ENCODE data around the gene PLXNB1.

Gene PLXNB1

DNA sequence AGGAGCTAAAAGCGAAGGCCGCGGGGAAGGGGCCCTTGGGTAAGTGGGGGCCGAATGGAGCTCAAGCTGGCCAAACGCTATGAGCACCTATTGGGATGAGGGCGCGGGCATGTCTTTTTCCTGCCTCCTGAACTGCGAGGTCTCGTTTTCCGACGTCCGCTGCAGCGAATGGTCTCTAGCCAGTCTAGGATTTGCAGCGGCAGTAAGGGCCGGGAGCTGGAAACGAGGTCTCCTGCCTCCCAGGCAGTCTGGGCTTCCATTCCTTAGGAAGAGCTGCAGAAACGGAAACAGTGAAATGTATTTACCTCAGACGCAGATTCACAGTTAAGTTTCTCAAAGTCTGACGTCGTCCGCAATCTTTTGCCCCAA, 10.7 kb upstream of the PLXNB1 start:
- Histone ChIP-seq H3K4me3 (ENCODE audit: low read depth in 1 of 2, low read length in 2 of 2) (peak overlapping the region; percentile 84 to 88), H3K36me3 (ENCODE audit: control insufficient read depth in 1 of 2, insufficient read depth in 2 of 2, low read length in 2 of 2) (peaks cover 0 to 22% of the 10 kb centered on the region in 2 donors), H3K9me3 (ENCODE audit: control insufficient read depth in 1 of 2, low read length in 2 of 2) (no peaks in the 10 kb centered on the region), H3K27me3 (ENCODE audit: low read depth, low read length) (no peaks in the 10 kb centered on the region), H3K27ac (ENCODE audit: low read length) (peak overlapping the region; percentile 90), H3K4me1 (ENCODE audit: control insufficient read depth in 1 of 2, insufficient read depth in 2 of 2, low read length in 2 of 2) (peaks cover under 1 to 32% of the 10 kb centered on the region in 2 donors)

DNA sequence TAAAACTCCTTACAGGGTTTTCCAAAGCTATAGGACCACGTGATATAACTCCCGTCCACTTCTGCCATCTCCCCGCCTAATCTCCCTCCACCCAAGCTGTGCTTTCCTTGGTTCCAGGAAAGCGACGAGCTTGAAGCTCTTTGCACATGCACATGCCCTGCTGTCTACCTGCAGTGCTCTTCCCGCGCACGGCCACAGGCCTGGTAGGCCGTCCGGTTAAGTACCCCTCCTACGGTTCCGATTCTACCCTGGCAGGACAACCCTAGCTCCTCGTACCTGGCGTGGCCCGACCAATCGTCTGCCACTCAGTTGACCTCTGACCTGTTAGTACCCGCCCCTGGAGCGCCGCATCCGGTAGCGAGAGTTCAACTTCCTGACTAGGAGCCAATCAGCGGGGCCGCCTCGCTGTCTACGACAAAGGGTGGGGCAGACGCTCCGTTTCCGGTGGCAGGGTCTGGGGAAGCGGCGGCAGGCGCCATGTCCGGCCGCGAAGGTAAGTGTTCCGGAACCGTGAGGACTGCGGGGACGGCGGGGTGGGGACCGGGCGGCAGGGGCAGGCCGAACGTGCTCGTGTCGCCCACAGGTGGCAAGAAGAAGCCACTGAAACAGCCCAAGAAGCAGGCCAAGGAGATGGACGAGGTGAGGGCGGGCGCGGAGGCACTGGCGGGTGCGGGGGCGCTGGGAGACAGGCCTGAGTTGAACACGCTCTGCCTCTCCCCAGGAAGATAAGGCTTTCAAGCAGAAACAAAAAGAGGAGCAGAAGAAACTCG, 10.1 kb upstream of the PLXNB1 start, which contains the start of the genes CCDC51 and TMA7:
Gene CCDC51, minus strand, starts transcription at position 300 of the 770 bp plus-strand sequence. CDS start 4,991 bp downstream, outside the sequence.
Gene TMA7, plus strand, starts transcription at position 438 of the 770 bp plus-strand sequence. Its CDS starts 40 bp downstream, at position 478.
- Histone ChIP-seq H3K4me3 (ENCODE audit: low read depth in 1 of 2, low read length in 2 of 2) (peak within 1 kb of the TSS; percentile 84 to 88), H3K4me1 (ENCODE audit: control insufficient read depth in 1 of 2, insufficient read depth in 2 of 2, low read length in 2 of 2) (peaks cover 0 to 31% of the 10 kb centered on the region in 2 donors), H3K27me3 (ENCODE audit: low read depth, low read length) (no peaks in the 10 kb centered on the region), H3K9me3 (ENCODE audit: control insufficient read depth in 1 of 2, low read length in 2 of 2) (no peaks in the 10 kb centered on the region), H3K27ac (ENCODE audit: low read length) (peak within 1 kb of the TSS; percentile 90), H3K36me3 (ENCODE audit: control insufficient read depth in 1 of 2, insufficient read depth in 2 of 2, low read length in 2 of 2) (peaks cover 0 to 22% of the 10 kb centered on the region in 2 donors)

DNA sequence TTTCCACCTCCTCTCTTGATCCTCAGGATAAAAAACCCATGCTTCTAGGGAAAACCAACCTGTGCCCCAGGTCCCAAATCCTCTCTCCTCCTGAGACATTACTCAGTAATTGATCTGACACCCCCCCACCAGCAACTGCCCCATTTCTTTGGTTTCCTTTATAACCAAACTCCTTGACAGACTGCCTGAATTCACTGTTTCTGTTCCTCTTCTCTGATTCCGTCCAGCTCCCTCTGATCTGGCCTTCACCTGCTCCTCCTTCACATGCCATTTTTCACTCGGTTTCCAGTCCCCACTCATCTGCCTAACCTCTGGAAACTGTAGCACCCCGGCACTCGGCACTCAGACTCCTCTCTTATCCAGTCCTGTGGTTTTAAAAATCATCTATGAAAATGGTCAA, 7.9 kb upstream of the PLXNB1 start:
- Histone ChIP-seq H3K9me3 (ENCODE audit: control insufficient read depth in 1 of 2, low read length in 2 of 2) (no peaks in the 10 kb centered on the region), H3K36me3 (ENCODE audit: control insufficient read depth in 1 of 2, insufficient read depth in 2 of 2, low read length in 2 of 2) (peaks cover 5 to 8% of the 10 kb centered on the region in 2 donors), H3K27ac (ENCODE audit: low read length) (no peak overlapping the region), H3K4me3 (ENCODE audit: low read depth in 1 of 2, low read length in 2 of 2) (no peak overlapping the region), H3K27me3 (ENCODE audit: low read depth, low read length) (no peaks in the 10 kb centered on the region), H3K4me1 (ENCODE audit: control insufficient read depth in 1 of 2, insufficient read depth in 2 of 2, low read length in 2 of 2) (peaks cover 4 to 41% of the 10 kb centered on the region in 2 donors)

DNA sequence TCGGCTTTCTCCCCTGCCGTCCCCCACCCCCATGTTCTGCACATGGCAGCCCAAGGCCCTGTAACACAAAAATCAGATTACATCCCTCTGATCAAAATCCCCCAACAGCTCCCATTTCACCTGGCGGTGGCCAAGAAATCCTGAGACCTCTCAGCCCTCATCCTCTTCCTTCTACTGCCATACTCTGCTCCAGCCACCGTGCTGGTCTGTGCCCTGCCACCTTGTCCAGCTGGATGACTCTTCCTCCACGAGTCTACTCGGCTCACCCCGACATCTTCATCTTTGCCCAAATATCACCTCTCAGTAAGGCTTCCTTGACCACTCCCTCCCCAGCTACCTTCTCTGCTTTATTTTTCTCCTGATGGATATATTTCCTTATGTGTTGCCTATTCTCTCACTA, 7.0 kb upstream of the PLXNB1 start:
- H3K27ac ChIP-seq (ENCODE audit: low read length), result no peak overlapping the region

DNA sequence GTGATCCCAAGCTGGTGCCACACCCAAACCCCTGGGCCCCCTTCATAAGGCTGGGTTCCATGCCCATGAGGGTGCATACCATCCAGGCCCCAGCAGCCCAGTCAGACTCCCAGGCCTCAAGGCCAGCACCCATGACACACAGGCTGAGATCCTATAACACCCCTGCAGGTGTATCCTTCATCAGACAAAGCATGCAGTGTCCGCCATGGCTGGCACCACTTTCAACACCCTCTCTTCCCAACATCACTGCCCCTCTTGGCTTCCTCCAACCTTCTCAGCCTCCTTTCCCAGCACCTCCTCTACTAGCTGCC, 6.5 kb upstream of the PLXNB1 start:
- Histone ChIP-seq H3K9me3 (ENCODE audit: control insufficient read depth in 1 of 2, low read length in 2 of 2) (no peaks in the 10 kb centered on the region), H3K36me3 (ENCODE audit: control insufficient read depth in 1 of 2, insufficient read depth in 2 of 2, low read length in 2 of 2) (peaks cover 9 to 13% of the 10 kb centered on the region in 2 donors), H3K4me3 (ENCODE audit: low read depth in 1 of 2, low read length in 2 of 2) (no peak overlapping the region), H3K27ac (ENCODE audit: low read length) (peak overlapping the region; percentile 5), H3K4me1 (ENCODE audit: control insufficient read depth in 1 of 2, insufficient read depth in 2 of 2, low read length in 2 of 2) (peaks cover 7 to 35% of the 10 kb centered on the region in 2 donors), H3K27me3 (ENCODE audit: low read depth, low read length) (no peaks in the 10 kb centered on the region)

More for the DNA sequence above, 7.0 kb upstream of the PLXNB1 start:
- peaks cover 9 to 13% of the 10 kb centered on the region in 2 donors for H3K36me3 ChIP-seq (ENCODE audit: control insufficient read depth in 1 of 2, insufficient read depth in 2 of 2, low read length in 2 of 2)
- H3K9me3 ChIP-seq (ENCODE audit: control insufficient read depth in 1 of 2, low read length in 2 of 2), result no peaks in the 10 kb centered on the region
- no peak overlapping the region for H3K4me3 ChIP-seq (ENCODE audit: low read depth in 1 of 2, low read length in 2 of 2)
- H3K4me1 ChIP-seq (ENCODE audit: control insufficient read depth in 1 of 2, insufficient read depth in 2 of 2, low read length in 2 of 2), result peaks cover 7 to 39% of the 10 kb centered on the region in 2 donors
- H3K27me3 ChIP-seq (ENCODE audit: low read depth, low read length), result no peaks in the 10 kb centered on the region

DNA sequence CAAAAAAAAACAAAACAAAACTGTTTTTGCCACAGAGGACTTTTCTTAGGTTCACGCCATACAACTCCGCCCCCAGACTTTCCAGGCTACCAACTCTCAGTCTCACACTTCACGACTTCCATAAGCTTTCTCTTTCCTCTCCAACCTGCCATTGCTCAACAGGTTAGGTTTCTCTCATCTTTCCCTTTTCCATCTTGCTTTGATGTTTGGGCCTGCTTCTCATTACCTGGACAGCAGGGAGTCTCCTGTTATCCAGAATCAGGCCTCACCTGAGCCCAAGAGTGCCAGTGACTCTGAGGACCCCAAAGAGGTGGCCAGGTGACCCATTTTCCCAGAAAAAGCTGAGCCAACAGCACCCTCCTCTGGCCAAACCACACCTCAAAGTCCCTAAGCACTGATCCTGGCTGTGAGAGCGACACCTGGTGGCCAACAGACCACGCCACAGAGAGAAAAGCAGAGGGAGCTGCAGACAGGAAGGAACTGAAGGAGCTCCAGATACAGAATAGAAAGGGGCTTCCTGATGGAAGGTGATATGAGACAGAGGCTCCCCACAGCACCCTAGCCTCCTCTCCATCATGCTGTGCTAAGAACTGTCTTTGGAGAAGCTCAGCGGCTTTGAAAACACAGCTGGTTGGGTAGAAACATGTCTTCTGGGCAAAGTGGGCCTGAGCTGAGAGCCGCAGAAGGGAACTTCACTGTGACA, 6.0 kb upstream of the PLXNB1 start:
- Histone ChIP-seq H3K4me1 (ENCODE audit: control insufficient read depth in 1 of 2, insufficient read depth in 2 of 2, low read length in 2 of 2) (peaks cover 7 to 30% of the 10 kb centered on the region in 2 donors), H3K27me3 (ENCODE audit: low read depth, low read length) (no peaks in the 10 kb centered on the region), H3K27ac (ENCODE audit: low read length) (peak overlapping the region; percentile 64), H3K36me3 (ENCODE audit: control insufficient read depth in 1 of 2, insufficient read depth in 2 of 2, low read length in 2 of 2) (peaks cover 9 to 13% of the 10 kb centered on the region in 2 donors), H3K9me3 (ENCODE audit: control insufficient read depth in 1 of 2, low read length in 2 of 2) (no peaks in the 10 kb centered on the region), H3K4me3 (ENCODE audit: low read depth in 1 of 2, low read length in 2 of 2) (no peak overlapping the region)

DNA sequence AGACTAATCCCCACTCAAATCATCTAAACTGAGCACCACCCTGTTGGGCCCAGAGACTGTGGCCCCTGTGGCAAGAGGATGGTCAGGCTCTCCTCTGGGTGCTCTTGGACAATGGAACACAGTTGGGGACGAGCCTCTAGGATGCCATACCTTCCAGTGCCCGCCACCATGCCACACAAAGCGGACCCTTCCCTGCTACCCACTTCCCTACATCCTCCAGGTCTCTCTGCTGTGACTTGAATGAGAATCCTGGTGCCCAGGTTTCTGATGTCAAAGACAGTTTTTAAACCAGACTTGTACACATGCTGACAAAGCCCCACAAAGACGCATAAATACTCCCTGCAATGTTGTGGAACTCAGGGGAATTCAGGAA, 5.3 kb upstream of the PLXNB1 start:
- no peak overlapping the region for H3K4me3 ChIP-seq (ENCODE audit: low read depth in 1 of 2, low read length in 2 of 2)
- peaks cover 9 to 13% of the 10 kb centered on the region in 2 donors for H3K36me3 ChIP-seq (ENCODE audit: control insufficient read depth in 1 of 2, insufficient read depth in 2 of 2, low read length in 2 of 2)
- H3K9me3 ChIP-seq (ENCODE audit: control insufficient read depth in 1 of 2, low read length in 2 of 2), result no peaks in the 10 kb centered on the region
- peak overlapping the region; percentile 64 for H3K27ac ChIP-seq (ENCODE audit: low read length)
- no peaks in the 10 kb centered on the region for H3K27me3 ChIP-seq (ENCODE audit: low read depth, low read length)
- peaks cover 11 to 32% of the 10 kb centered on the region in 2 donors for H3K4me1 ChIP-seq (ENCODE audit: control insufficient read depth in 1 of 2, insufficient read depth in 2 of 2, low read length in 2 of 2)

DNA sequence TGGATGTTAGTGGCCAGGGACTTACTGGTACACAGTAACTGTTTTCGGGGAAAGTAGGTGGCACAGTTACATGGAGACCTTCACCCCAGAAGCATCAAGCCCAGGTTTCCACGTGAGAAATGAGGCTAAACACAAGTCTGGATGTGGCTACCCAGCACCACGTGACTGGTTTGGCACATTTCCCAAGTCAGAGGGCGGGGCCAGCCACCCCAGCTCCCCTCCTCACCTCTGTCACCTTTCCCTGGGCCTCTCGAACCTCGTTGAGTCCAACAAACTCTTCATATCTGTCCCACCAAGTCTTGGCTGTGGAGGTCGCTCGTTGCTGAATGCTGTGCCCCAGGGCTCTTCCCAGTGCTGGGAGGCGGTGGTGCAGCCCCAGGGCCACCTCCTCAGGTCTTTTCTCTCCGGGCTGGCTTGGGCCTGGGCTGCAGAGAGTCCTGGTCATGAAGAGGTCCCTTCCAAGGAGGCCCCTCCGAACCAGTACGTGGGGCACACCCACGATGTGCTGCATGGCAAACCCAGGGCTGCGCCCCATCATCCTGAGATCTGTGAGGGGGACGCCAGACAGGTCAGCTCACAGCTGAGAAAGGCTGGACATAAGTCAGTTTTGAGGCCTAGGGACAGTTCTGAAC, 4.8 kb upstream of the PLXNB1 start:
- no peaks in the 10 kb centered on the region for H3K9me3 ChIP-seq (ENCODE audit: control insufficient read depth in 1 of 2, low read length in 2 of 2)
- H3K4me3 ChIP-seq (ENCODE audit: low read depth in 1 of 2, low read length in 2 of 2), result no peak overlapping the region
- peak overlapping the region; percentile 64 for H3K27ac ChIP-seq (ENCODE audit: low read length)
- H3K27me3 ChIP-seq (ENCODE audit: low read depth, low read length), result no peaks in the 10 kb centered on the region
- peaks cover 14 to 35% of the 10 kb centered on the region in 2 donors for H3K4me1 ChIP-seq (ENCODE audit: control insufficient read depth in 1 of 2, insufficient read depth in 2 of 2, low read length in 2 of 2)
- H3K36me3 ChIP-seq (ENCODE audit: control insufficient read depth in 1 of 2, insufficient read depth in 2 of 2, low read length in 2 of 2), result peaks cover 9 to 13% of the 10 kb centered on the region in 2 donors

DNA sequence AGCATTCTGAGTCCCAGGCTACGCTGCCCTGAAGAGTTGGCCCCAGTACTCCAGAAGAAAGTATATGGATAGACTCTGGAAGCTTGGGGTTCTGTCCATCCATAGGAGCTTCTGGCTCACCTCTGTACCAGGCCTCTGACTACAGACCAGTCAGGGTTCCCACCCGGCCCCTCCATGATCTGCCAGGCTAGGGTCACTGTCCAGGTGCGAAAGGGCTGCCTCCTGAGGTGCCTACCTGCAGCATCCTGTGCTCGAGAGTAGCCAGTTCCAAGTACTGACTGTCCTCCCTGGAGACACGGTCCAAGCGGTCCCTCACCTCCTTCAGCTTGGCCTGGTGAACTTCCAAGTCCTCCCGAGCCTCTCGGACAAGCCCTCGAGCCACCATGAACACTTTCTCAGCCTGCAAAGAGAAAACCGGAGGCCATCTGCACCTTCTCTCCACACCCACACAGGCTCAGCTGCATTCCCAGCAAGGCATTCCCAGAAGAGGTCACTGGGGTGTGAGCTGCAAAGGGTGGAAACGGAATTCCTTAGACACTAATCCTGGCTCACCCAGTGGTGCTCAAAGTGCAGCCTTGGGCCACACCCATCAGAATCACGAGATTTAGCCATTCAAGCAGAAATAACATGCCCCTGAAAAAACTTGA, 3.7 kb upstream of the PLXNB1 start:
- peak overlapping the region in 1 of 2 donors; percentile 6 for H3K4me3 ChIP-seq (ENCODE audit: low read depth in 1 of 2, low read length in 2 of 2)
- H3K9me3 ChIP-seq (ENCODE audit: control insufficient read depth in 1 of 2, low read length in 2 of 2), result no peaks in the 10 kb centered on the region
- peaks cover 14 to 25% of the 10 kb centered on the region in 2 donors for H3K4me1 ChIP-seq (ENCODE audit: control insufficient read depth in 1 of 2, insufficient read depth in 2 of 2, low read length in 2 of 2)

DNA sequence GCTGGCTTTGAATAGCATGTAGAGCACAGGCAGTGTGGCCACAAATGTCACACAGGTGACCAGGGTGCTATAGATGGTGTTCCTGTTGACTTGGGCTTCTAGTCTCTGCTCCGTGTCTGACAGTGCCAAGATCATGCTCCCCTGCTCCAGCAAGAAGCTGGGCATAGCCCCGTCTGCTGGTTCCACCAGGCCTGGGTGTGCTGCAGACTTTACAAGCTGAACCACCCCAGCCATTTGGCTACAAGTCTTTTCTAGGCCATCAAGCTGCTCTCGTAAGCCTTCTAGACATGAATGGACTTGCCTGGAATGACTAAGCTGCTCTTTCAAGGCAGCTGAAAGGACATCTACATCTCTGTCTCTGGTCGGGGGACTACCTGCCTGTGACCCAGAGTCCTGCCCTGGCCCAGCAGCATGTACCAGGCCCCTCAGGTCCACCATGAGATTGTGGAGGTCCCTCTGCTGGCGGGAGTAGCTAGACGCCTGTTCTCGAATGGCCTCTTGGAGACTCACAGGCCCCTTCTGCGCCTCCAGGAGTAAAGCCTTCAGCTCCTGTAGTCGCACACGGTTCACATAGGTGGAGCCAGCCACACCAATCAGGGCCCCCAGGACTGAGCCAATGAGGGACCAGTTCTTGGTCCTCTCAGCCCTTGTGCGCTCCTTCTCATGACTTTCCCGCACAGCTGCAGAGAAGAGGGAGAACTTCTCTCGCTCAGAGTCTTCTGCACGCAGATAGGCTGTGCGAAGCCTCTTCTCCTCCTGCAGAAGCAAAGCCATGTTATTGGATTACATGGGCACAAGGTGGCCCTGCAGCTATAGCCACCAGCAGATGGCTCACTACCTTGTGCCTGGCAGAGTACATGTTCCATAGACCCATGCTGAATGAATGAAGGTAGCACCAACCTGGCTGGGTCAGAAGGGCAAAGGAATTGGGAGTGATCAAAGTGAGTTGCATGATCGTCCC, 2.8 kb upstream of the PLXNB1 start:
- H3K4me3 ChIP-seq (ENCODE audit: low read depth in 1 of 2, low read length in 2 of 2), result no peak overlapping the region
- H3K4me1 ChIP-seq (ENCODE audit: control insufficient read depth in 1 of 2, insufficient read depth in 2 of 2, low read length in 2 of 2), result peaks cover 19 to 33% of the 10 kb centered on the region in 2 donors
- no peaks in the 10 kb centered on the region for H3K9me3 ChIP-seq (ENCODE audit: control insufficient read depth in 1 of 2, low read length in 2 of 2)
- peaks cover 9 to 13% of the 10 kb centered on the region in 2 donors for H3K36me3 ChIP-seq (ENCODE audit: control insufficient read depth in 1 of 2, insufficient read depth in 2 of 2, low read length in 2 of 2)
- H3K27me3 ChIP-seq (ENCODE audit: low read depth, low read length), result no peaks in the 10 kb centered on the region
- H3K27ac ChIP-seq (ENCODE audit: low read length), result peak overlapping the region; percentile 50

More for the DNA sequence above, 3.7 kb upstream of the PLXNB1 start:
- H3K27me3 ChIP-seq (ENCODE audit: low read depth, low read length), result no peaks in the 10 kb centered on the region
- peak overlapping the region; percentile 50 for H3K27ac ChIP-seq (ENCODE audit: low read length)
- H3K36me3 ChIP-seq (ENCODE audit: control insufficient read depth in 1 of 2, insufficient read depth in 2 of 2, low read length in 2 of 2), result peaks cover 9 to 13% of the 10 kb centered on the region in 2 donors

Data from muscle layer of duodenum (tissue), 2 donors.